H9 (cell line): ENCODE measurements around the gene SLC35A4. TPM values are rescaled to one million over a fixed set of nuclear protein-coding genes. Genes with fewer than 3 reads are reported as not detected.

Experiments
- DNase-seq: peaks from one replicate; pipeline ENCODE4 v3.0.0-alpha.2; 2017
- H2AFZ ChIP-seq: one replicate; pipeline ENCODE4 v1.6.1; 2013; ENCODE audit warnings: mild to moderate bottlenecking, low read length, control low read depth, moderate library complexity
- H2AK5ac ChIP-seq: 2 replicates; pipeline ENCODE4 v1.6.1; 2013; ENCODE audit warnings: low read length, control low read depth, mixed read lengths; ENCODE audit not compliant: insufficient read length
- H2BK120ac ChIP-seq: one replicate; pipeline ENCODE4 v1.6.1; 2013; ENCODE audit warnings: low read depth, mild to moderate bottlenecking, low read length, control low read depth, inconsistent platforms; ENCODE audit not compliant: poor library complexity, severe bottlenecking
- H2BK12ac ChIP-seq: 2 replicates; pipeline ENCODE4 v1.6.1; 2013; ENCODE audit warnings: low read length, control low read depth, mixed read lengths, low read depth; ENCODE audit not compliant: insufficient read length
- H2BK15ac ChIP-seq: 2 replicates; pipeline ENCODE4 v1.6.1; 2013; ENCODE audit warnings: low read depth, low read length, control low read depth
- H2BK20ac ChIP-seq: one replicate; pipeline ENCODE4 v1.6.1; 2013; ENCODE audit warnings: low read depth, mild to moderate bottlenecking, low read length, control low read depth, inconsistent platforms; ENCODE audit not compliant: poor library complexity, severe bottlenecking
- H2BK5ac ChIP-seq: 2 replicates; pipeline ENCODE4 v1.6.1; 2013; ENCODE audit warnings: low read length, control low read depth, mixed read lengths; ENCODE audit not compliant: insufficient read length
- H3K14ac ChIP-seq: 2 replicates; pipeline ENCODE4 v1.6.1; 2013; ENCODE audit warnings: low read length, control low read depth; ENCODE audit not compliant: insufficient read depth
- H3K18ac ChIP-seq: 2 replicates; pipeline ENCODE4 v1.6.1; 2013; ENCODE audit warnings: low read depth, mild to moderate bottlenecking, mixed read lengths, low read length, control low read depth; ENCODE audit not compliant: insufficient read length
- H3K23ac ChIP-seq: 2 replicates; pipeline ENCODE4 v1.6.1; 2013; ENCODE audit warnings: low read length, control low read depth, mixed read lengths, low read depth; ENCODE audit not compliant: insufficient read length
- H3K23me2 ChIP-seq: 2 replicates; pipeline ENCODE4 v1.6.1; 2013; ENCODE audit warnings: low read depth, mild to moderate bottlenecking, mixed read lengths, low read length, control low read depth; ENCODE audit not compliant: insufficient read length, poor library complexity, severe bottlenecking
- H3K27ac ChIP-seq: 2 replicates; pipeline ENCODE4 v1.5.1; 2013; ENCODE audit warnings: low read length, control low read depth, mixed read lengths, low read depth; ENCODE audit not compliant: insufficient read length
- H3K27me3 ChIP-seq: 2 replicates; pipeline ENCODE4 v1.6.1; 2013; ENCODE audit warnings: low read length, control low read depth, inconsistent platforms; ENCODE audit not compliant: insufficient read depth
- H3K4ac ChIP-seq: 2 replicates; pipeline ENCODE4 v1.6.1; 2013; ENCODE audit warnings: low read depth, mild to moderate bottlenecking, control low read depth, inconsistent platforms, low read length, moderate library complexity
- H3K4me1 ChIP-seq: 2 replicates; pipeline ENCODE4 v1.6.1; 2013; ENCODE audit warnings: low read length, control low read depth, inconsistent platforms; ENCODE audit not compliant: insufficient read depth
- H3K4me2 ChIP-seq: 2 replicates; pipeline ENCODE4 v1.6.1; 2013; ENCODE audit warnings: low read length, control low read depth, mixed read lengths; ENCODE audit not compliant: insufficient read length, insufficient read depth
- H3K56ac ChIP-seq: 2 replicates; pipeline ENCODE4 v1.6.1; 2013; ENCODE audit warnings: low read depth, mild to moderate bottlenecking, mixed read lengths, low read length, control low read depth; ENCODE audit not compliant: insufficient read length
- H3K79me1 ChIP-seq: 2 replicates; pipeline ENCODE4 v1.6.1; 2013; ENCODE audit warnings: low read depth, mild to moderate bottlenecking, moderate library complexity, low read length, control low read depth, inconsistent platforms; ENCODE audit not compliant: insufficient read depth, poor library complexity, severe bottlenecking
- H3K79me2 ChIP-seq: 2 replicates; pipeline ENCODE4 v1.6.1; 2013; ENCODE audit warnings: low read length, control low read depth, inconsistent platforms; ENCODE audit not compliant: insufficient read depth
- H3K9ac ChIP-seq: 2 replicates; pipeline ENCODE4 v1.6.1; 2013; ENCODE audit warnings: low read length, control low read depth, mixed read lengths; ENCODE audit not compliant: insufficient read length; ENCODE audit errors: extremely low read depth
- H3K9me3 ChIP-seq: one replicate; pipeline ENCODE4 v1.6.1; 2013; ENCODE audit warnings: low read depth, low read length, inconsistent platforms; ENCODE audit not compliant: control insufficient read depth
- H3T11ph ChIP-seq: one replicate; pipeline ENCODE4 v1.6.1; 2013; ENCODE audit warnings: mild to moderate bottlenecking, low read length, control low read depth, inconsistent platforms
- H4K20me1 ChIP-seq: one replicate; pipeline ENCODE4 v1.6.1; 2013; ENCODE audit not compliant: control insufficient read depth, insufficient read length, insufficient read depth
- H4K5ac ChIP-seq: 2 replicates; pipeline ENCODE4 v1.6.1; 2013; ENCODE audit warnings: low read depth, mild to moderate bottlenecking, mixed read lengths, low read length, control low read depth; ENCODE audit not compliant: insufficient read length
- H4K8ac ChIP-seq: replicated peaks from 2 replicates; pipeline ENCODE4 v1.6.1; 2013; ENCODE audit warnings: low read length, control low read depth, mixed read lengths, low read depth; ENCODE audit not compliant: insufficient read length
- H4K91ac ChIP-seq: 2 replicates; pipeline ENCODE4 v1.6.1; 2013; ENCODE audit warnings: low read depth, mild to moderate bottlenecking, moderate library complexity, mixed read lengths, low read length, control low read depth; ENCODE audit not compliant: insufficient read length
- H3K27ac Mint-ChIP-seq, 3 experiments: 2 replicates in 2 of 3; 3 replicates in 1 of 3; pipeline ENCODE4 v1.8.0; 2020 to 2021; ENCODE audit warnings: mixed read lengths in 3 of 3, mild to moderate bottlenecking in 1 of 3, moderate library complexity in 1 of 3
- H3K27me3 Mint-ChIP-seq: 2 replicates; pipeline ENCODE4 v1.8.0; 2021; ENCODE audit warnings: low read depth, mild to moderate bottlenecking, moderate library complexity, mixed read lengths
- H3K36me3 Mint-ChIP-seq, 3 experiments: 2 replicates in 2 of 3; 3 replicates in 1 of 3; pipeline ENCODE4 v1.8.0; 2020 to 2021; ENCODE audit warnings: low read depth in 3 of 3, mixed read lengths in 3 of 3; ENCODE audit not compliant: insufficient read depth in 1 of 3
- H3K4me1 Mint-ChIP-seq, 2 experiments: 2 replicates each; pipeline ENCODE4 v1.8.0; 2020; ENCODE audit warnings: mixed read lengths in 2 of 2
- H3K4me3 Mint-ChIP-seq, 2 experiments: 2 replicates in 1 of 2; 3 replicates in 1 of 2; pipeline ENCODE4 v1.8.0; 2020 to 2021; ENCODE audit warnings: mild to moderate bottlenecking in 2 of 2, mixed read lengths in 2 of 2, moderate library complexity in 1 of 2
- H3K9me3 Mint-ChIP-seq, 2 experiments: 2 replicates in 1 of 2; 3 replicates in 1 of 2; pipeline ENCODE4 v1.8.0; 2020; ENCODE audit warnings: mild to moderate bottlenecking in 2 of 2, mixed read lengths in 2 of 2, moderate library complexity in 1 of 2
- WGBS: extraction: QIAGEN DNeasy Blood & Tissue Kit; methylation state at CpG from one replicate; pipeline ENCODE4 v1.1.7; 2013; ENCODE audit warnings: missing lambda C conversion rate, low lambda C conversion rate, mixed read lengths; ENCODE audit not compliant: insufficient read length; ENCODE audit errors: extremely low coverage; 5-methylcytosine and 5-hydroxymethylcytosine counted together
- total RNA-seq: library from RNA; stranded (reverse); gene quantifications from 2 replicates; pipeline ENCODE4 v1.2.1, GENCODE V29; 2021
- TF ChIP-seq, protein P1 (sequence below): fragments of 200-600 bp; sonication (generic); conservative IDR thresholded peaks from 3 replicates; pipeline ENCODE4 v1.8.0; 2021; ENCODE audit warnings: antibody characterized with exemption, mild to moderate bottlenecking

The SLC35A4 gene
- total RNA-seq, 1 experiment from 2014 or later, result 92.0 TPM

DNA sequence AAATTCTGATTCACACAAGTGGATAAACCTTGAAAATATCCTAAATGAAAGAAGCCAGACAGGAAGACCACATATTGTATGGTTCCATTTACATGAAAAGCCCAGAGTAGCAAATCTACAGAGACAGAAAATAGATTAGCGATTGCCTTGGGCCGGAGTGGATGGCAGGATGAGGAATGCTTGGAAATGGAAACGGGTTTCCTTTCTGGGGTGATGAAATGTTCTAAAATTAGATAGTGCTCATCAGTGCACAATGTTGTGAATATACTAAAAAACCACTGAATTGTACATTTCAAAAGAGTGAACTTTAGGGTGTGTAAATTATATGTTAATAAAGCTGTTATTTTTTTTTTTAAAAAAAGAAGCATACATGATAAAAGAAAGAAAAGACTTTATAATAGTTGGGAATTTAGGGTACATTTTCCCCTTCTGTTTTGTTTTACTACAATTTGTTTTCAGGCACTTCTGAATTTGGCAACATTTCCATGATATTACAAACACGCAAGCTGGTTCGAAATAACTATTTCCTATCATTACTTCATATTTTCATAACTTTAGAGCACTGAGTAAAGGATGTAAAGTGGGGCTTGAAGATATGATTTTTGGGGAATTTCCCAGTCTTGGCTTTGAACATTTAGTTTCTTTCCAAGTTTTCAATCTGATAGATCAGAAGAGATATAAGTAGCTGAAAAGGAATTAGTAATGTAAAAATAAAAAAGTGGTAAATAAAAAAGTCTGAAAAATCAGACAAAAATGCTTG is 23.9 kb downstream of the SLC35A4 start:
- WGBS, result no CpG with 5 or more reads among the region's 5 CpGs
- Histone ChIP-seq H2BK15ac (no peak overlapping the region), H2AFZ (no peak overlapping the region), H3K4me2 (no peak overlapping the region), H3K56ac (no peak overlapping the region), H3K18ac (no peak overlapping the region), H2BK12ac (no peak overlapping the region), H3K9me3 (no peaks in the 10 kb centered on the region), H4K20me1 (no peaks in the 10 kb centered on the region), H2BK5ac (no peak overlapping the region), H3K79me2 (no peaks in the 10 kb centered on the region), H3K4ac (no peak overlapping the region), H2BK120ac (no peak overlapping the region), H4K8ac (no peak overlapping the region), H3K79me1 (no peaks in the 10 kb centered on the region), H3K14ac (no peak overlapping the region), H2BK20ac (no peak overlapping the region), H3K27me3 (no peaks in the 10 kb centered on the region), H4K5ac (no peak overlapping the region), H3K4me1 (no peaks in the 10 kb centered on the region), H3K23ac (no peak overlapping the region), H3K23me2 (no peaks in the 10 kb centered on the region), H4K91ac (no peak overlapping the region), H2AK5ac (no peak overlapping the region), H3K9ac (no peak overlapping the region), H3K27ac (no peak overlapping the region), H3T11ph (no peak overlapping the region)
- no peaks in the 10 kb centered on the region; the same call in none of the 2 replicates for H3K27me3 Mint-ChIP-seq
- peaks cover 4 to 6% of the 10 kb centered on the region in 2 experiments for H3K9me3 Mint-ChIP-seq
- no peak overlapping the region for H3K4me3 Mint-ChIP-seq
- H3K27ac Mint-ChIP-seq, result no peak overlapping the region
- H3K36me3 Mint-ChIP-seq, result no peaks in the 10 kb centered on the region
- peaks cover 5 to 6% of the 10 kb centered on the region in 2 experiments for H3K4me1 Mint-ChIP-seq
- TF ChIP-seq, protein P1, sequence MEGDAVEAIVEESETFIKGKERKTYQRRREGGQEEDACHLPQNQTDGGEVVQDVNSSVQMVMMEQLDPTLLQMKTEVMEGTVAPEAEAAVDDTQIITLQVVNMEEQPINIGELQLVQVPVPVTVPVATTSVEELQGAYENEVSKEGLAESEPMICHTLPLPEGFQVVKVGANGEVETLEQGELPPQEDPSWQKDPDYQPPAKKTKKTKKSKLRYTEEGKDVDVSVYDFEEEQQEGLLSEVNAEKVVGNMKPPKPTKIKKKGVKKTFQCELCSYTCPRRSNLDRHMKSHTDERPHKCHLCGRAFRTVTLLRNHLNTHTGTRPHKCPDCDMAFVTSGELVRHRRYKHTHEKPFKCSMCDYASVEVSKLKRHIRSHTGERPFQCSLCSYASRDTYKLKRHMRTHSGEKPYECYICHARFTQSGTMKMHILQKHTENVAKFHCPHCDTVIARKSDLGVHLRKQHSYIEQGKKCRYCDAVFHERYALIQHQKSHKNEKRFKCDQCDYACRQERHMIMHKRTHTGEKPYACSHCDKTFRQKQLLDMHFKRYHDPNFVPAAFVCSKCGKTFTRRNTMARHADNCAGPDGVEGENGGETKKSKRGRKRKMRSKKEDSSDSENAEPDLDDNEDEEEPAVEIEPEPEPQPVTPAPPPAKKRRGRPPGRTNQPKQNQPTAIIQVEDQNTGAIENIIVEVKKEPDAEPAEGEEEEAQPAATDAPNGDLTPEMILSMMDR, result no peak
- no peak for DNase-seq
